Stimulated activated CD8-positive, alpha-beta memory T cell treated with anti-CD3 and anti-CD28 coated beads, Interleukin-12 subunit alpha, Interleukin-12 subunit beta, amount 100 ng/mL, for 4 hours (primary cell): ENCODE measurements around the gene ACAT1.
"Not testable (repeated sequence)": the region's sequence is repeated elsewhere in the genome, so short reads cannot be mapped to it uniquely, and the experiment has no call there.

Source experiments
- DNase-seq: peaks from one replicate; pipeline ENCODE4 v3.0.0-alpha.2; 2020; ENCODE audit warnings: low read depth

ACAT1 gene

GRCh38 chr11:108121274-108122155, at the start of gene ACAT1:
Gene ACAT1, plus strand, starts transcription at chr11:108121567. Its CDS starts 40 bp downstream, at chr11:108121607.
- peak; percentile 91 for DNase-seq

GRCh38 chr11:108084811-108085210, 36.6 kb upstream of the ACAT1 start:
- no peak for DNase-seq

GRCh38 chr11:108085672-108086071, 35.7 kb upstream of the ACAT1 start:
- no peak for DNase-seq

- DNase-seq, result no peak
Observed at GRCh38 chr11:108092134-108092533, 29.2 kb upstream of the ACAT1 start.

- DNase-seq, result no peak
Observed at GRCh38 chr11:108093128-108093904, 28.1 kb upstream of the ACAT1 start.

- DNase-seq, result no peak
Observed at GRCh38 chr11:108097179-108097578, 24.2 kb upstream of the ACAT1 start.

GRCh38 chr11:108101090-108101775, 20.1 kb upstream of the ACAT1 start:
- no peak for DNase-seq

GRCh38 chr11:108111126-108111525, 10.2 kb upstream of the ACAT1 start:
- no peak for DNase-seq

- no peak for DNase-seq
Observed at GRCh38 chr11:108112057-108112456, 9.3 kb upstream of the ACAT1 start.

GRCh38 chr11:108115500-108116140, 5.7 kb upstream of the ACAT1 start:
- no peak for DNase-seq

GRCh38 chr11:108117746-108118371, 3.5 kb upstream of the ACAT1 start:
- DNase-seq, result no peak

GRCh38 chr11:108120936-108121273, 462 bp upstream of the ACAT1 start:
- DNase-seq, result not testable (repeated sequence)

- DNase-seq, result no peak
Observed at GRCh38 chr11:108122166-108122628, 830 bp downstream of the ACAT1 start.

GRCh38 chr11:108125096-108125495, 3.7 kb downstream of the ACAT1 start:
- no peak for DNase-seq

- DNase-seq, result no peak
Observed at GRCh38 chr11:108128772-108129171, 7.4 kb downstream of the ACAT1 start.

GRCh38 chr11:108131993-108132392, 10.6 kb downstream of the ACAT1 start:
- no peak for DNase-seq

GRCh38 chr11:108132993-108133538, 11.7 kb downstream of the ACAT1 start:
- not testable (repeated sequence) for DNase-seq

GRCh38 chr11:108135845-108136544, 14.6 kb downstream of the ACAT1 start:
- DNase-seq, result no peak

- DNase-seq, result no peak
Observed at GRCh38 chr11:108137212-108137611, 15.8 kb downstream of the ACAT1 start.

- no peak for DNase-seq
Observed at GRCh38 chr11:108142304-108142703, 20.9 kb downstream of the ACAT1 start.

- DNase-seq, result no peak
Observed at GRCh38 chr11:108144615-108145014, 23.2 kb downstream of the ACAT1 start.
